Heart left ventricle (tissue), 16 donors: Measurements from ENCODE around the gene C19orf81. TPM values are rescaled to one million over a fixed set of nuclear protein-coding genes. Genes with fewer than 3 reads are reported as not detected.

Experiments used
- ATAC-seq, 4 donors: fragments of 200-7000 bp; cut with Tn5 transposase; one replicate each; pipeline ENCODE4 v1.9.1; 2020 to 2022; ENCODE audit warnings: moderate library complexity in 4 of 4, mild to moderate bottlenecking in 3 of 4, moderate number of reproducible peaks in 1 of 4
- DNase-seq, 5 donors: peaks; one replicate each; pipeline ENCODE4 v3.0.0-alpha.2; 2020
- H3K27ac ChIP-seq, 12 donors: fragments of 200-600 bp; sonication (generic) in 4 of 12; one replicate each; pipeline versions ENCODE4 v1.5.0 to v1.8.0; 2016 to 2022; ENCODE audit warnings: mild to moderate bottlenecking in 2 of 12
- H3K27me3 ChIP-seq, 9 donors: fragments of 200-600 bp; sonication (generic) in 2 of 9; one replicate each; pipeline versions ENCODE4 v1.5.1 to v1.8.0; 2016 to 2022; ENCODE audit warnings: mild to moderate bottlenecking in 3 of 9
- H3K36me3 ChIP-seq, 9 donors: fragments of 200-600 bp; sonication (generic) in 2 of 9; one replicate each; pipeline versions ENCODE4 v1.5.0 to v1.8.0; 2018 to 2022; ENCODE audit warnings: mild to moderate bottlenecking in 2 of 9
- H3K4me1 ChIP-seq, 12 donors: fragments of 200-600 bp; sonication (generic) in 4 of 12; one replicate each; pipeline versions ENCODE4 v1.5.0 to v1.8.0; 2016 to 2022; ENCODE audit warnings: mild to moderate bottlenecking in 3 of 12
- H3K4me3 ChIP-seq, 12 donors: fragments of 200-600 bp; sonication (generic) in 4 of 12; one replicate each; pipeline versions ENCODE4 v1.5.0 to v1.8.0; 2017 to 2022; ENCODE audit warnings: mild to moderate bottlenecking in 9 of 12, moderate library complexity in 4 of 12
- H3K9me3 ChIP-seq, 12 donors: fragments of 200-600 bp; sonication (generic) in 4 of 12; one replicate each; pipeline versions ENCODE4 v1.5.0 to v1.8.0; 2016 to 2022; ENCODE audit warnings: mild to moderate bottlenecking in 1 of 12
- CTCF ChIP-seq, 12 donors: fragments of 200-600 bp; sonication (generic) in 4 of 12; IDR thresholded peaks; one replicate each; pipeline versions ENCODE4 v1.5.0 to v1.8.0; 2018 to 2022; ENCODE audit warnings: antibody characterized with exemption in 12 of 12, mild to moderate bottlenecking in 5 of 12
- POLR2A ChIP-seq, 2 donors: fragments of 450-650 bp; IDR thresholded peaks; one replicate each; pipeline ENCODE4 v1.6.1; 2017; ENCODE audit warnings: antibody characterized with exemption in 2 of 2, mild to moderate bottlenecking in 2 of 2, moderate library complexity in 2 of 2
- WGBS, 4 donors: extraction: QIAGEN DNeasy Blood & Tissue Kit in 2 of 4; methylation state at CpG; one replicate each; pipeline versions ENCODE4 v1.1.5 to v1.1.7; 2013 to 2018; 5-methylcytosine and 5-hydroxymethylcytosine counted together
- intact Hi-C, 10 donors: fragments of 100-400 bp; cut with DNase I; formaldehyde crosslinking; loops; one replicate each; pipeline versions ENCODE4 v1.11.1 to v1.14.2; 2022
- polyA plus RNA-seq, 2 donors: library from polyadenylated mRNA; stranded (reverse); fragments of 200-250 nt; gene quantifications; one replicate each; pipeline ENCODE4 v1.2.3, GENCODE V29; 2013
- total RNA-seq, 9 donors: library from RNA; depleted of rRNA in 2 of 9; stranded (reverse); fragments of >200 nt in 2 of 9; fragmentation: NEBNext Ultra II Directional in 3 of 9; extraction: Animal tissue kit (Norgen Biotek cat#: 25700) in 3 of 9; gene quantifications; one replicate each; pipeline versions ENCODE4 v1.1.0 to v1.2.4, GENCODE V29; 2016 to 2023
- donor health status: ischemic (EF 13 %, LVEDD 7.1; RV severe dilation, severe dysfunction).
- donor health status: healthy with polysubstance abuse.
- donor health status: DM: no; HTN: yes; CAD: no.
- donor health status: DM: no; HTN: no; CAD: no.
- donor health status: ischemic (EF 25% LVEDD 6.9; RV normal size, moderate dysfunction).
- donor health status: ischemic (EF 25% LVEDD 5.7; RV mildly dilated, moderate dysfunction).
- donor health status: healthy.
- donor health status: DM: yes; HTN: yes; CAD: no.
- donor health status: ischemic (EF 35%, LVEDD 5.7; RV mildly dilated, moderate dysfunction).
- donor health status: nonischemic (EF 11% LVEDD 7.7; RV severe dilation, severe dysfunction).
- donor health status: DM: yes; HTN: yes; CAD: no.
- donor health status: PGD.
- donor health status: ischemic (EF 29% LVEDD 5.4; RV normal size, mild dysfunction).
- donor health status: nonischemic (EF 23%, LVEDD 6.1; RV moderate dilation, normal function).

Gene C19orf81
- total and polyA plus RNA-seq, 11 donors = 0.65 to 3.6 (median 1.7) TPM; not detected in 4

- TF ChIP-seq CTCF (IDR thresholded peaks at IDR 0.05) (no peak), POLR2A (IDR thresholded peaks at IDR 0.05) (no peak)
- WGBS, 4 donors = 11 to 13% (median 12%) methylated on average over 23 of the region's 23 CpGs
Observed at GRCh38 chr19:50679177-50680125, 30.2 kb downstream of the C19orf81 start.

DNA sequence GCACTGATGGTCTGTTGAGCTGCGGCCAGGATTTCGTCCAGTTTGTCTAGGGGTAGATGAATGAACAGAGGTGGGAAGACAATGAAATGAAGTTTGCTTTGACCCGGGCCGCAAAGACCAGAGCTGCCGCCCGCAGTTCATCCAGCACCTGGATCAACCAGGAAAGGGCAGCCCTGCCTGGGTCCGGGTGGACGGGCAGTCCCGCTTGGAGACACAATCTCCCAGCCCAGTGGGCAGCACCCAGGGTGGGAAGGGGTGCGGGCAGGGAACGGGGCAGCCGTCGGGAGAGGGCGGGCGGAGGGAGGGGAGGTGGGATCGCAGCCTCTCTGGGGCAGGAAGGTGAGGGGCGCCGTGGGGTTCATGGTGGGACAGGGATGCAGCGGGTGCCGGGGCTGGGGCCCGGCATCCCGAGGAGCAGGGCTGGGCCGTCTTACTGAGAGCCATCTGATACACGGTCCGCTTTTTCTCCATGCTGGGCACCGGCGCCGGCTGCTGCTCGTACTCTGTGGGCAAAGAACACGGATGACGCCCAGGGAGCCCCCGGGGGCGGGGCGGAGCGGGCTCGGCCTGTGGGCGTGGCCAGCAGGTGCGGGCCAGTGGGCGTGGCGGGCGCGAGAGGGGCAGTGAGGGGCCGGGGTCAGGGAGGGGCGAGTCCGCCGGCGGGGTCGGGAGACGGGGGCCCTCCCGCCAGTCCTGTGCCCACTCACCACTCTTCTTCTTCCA, 37.2 kb downstream of the C19orf81 start:
- TF ChIP-seq POLR2A (IDR thresholded peaks at IDR 0.05) (no peak), CTCF (IDR thresholded peaks at IDR 0.05) (no peak)
- ATAC-seq (no peak), DNase-seq (no peak)
- no peak overlapping the region for H3K4me3 ChIP-seq
- peaks cover 10 to 59% (median 34%) of the 10 kb centered on the region in 9 donors for H3K27me3 ChIP-seq
- intact Hi-C loops = no loop called here
- no peaks in the 10 kb centered on the region for H3K36me3 ChIP-seq
- no peaks in the 10 kb centered on the region for H3K4me1 ChIP-seq
- H3K27ac ChIP-seq = no peak overlapping the region
- no peaks in the 10 kb centered on the region for H3K9me3 ChIP-seq
- 23 to 37% (median 25%) methylated on average over 31 to 50 of the region's 50 CpGs for WGBS, 4 donors

More at GRCh38 chr19:50679177-50680125, 30.2 kb downstream of the C19orf81 start:
- H3K9me3 ChIP-seq = peaks cover 0 to 7% (median 0%) of the 10 kb centered on the region in 12 donors
- DNase-seq = peak; percentile 67 to 89 (median 74)
- no peak overlapping the region for H3K27ac ChIP-seq
- ATAC-seq = peak; percentile 77 to 97 (median 94)
- intact Hi-C loops = loop anchor here in 1 of 10 donors (10.0 kb wide), 1 partner anchor 105 kb away; no protein-coding TSS in a partner anchor
- H3K27me3 ChIP-seq = peaks cover 0 to 51% (median 8%) of the 10 kb centered on the region in 9 donors
- no peaks in the 10 kb centered on the region for H3K36me3 ChIP-seq
- H3K4me3 ChIP-seq = no peak overlapping the region
- peaks cover 0 to 3% (median 0%) of the 10 kb centered on the region in 12 donors for H3K4me1 ChIP-seq

GRCh38 chr19:50688766-50689165, 39.5 kb downstream of the C19orf81 start:
- Histone ChIP-seq H3K9me3 (no peaks in the 10 kb centered on the region), H3K4me1 (no peaks in the 10 kb centered on the region), H3K27me3 (peaks cover 16 to 73% (median 49%) of the 10 kb centered on the region in 9 donors), H3K36me3 (no peaks in the 10 kb centered on the region), H3K27ac (no peak overlapping the region), H3K4me3 (no peak overlapping the region)
- DNase-seq (no peak), ATAC-seq (no peak)
- 55 to 65% (median 59%) methylated on average over 13 to 19 of the region's 19 CpGs for WGBS, 4 donors
- intact Hi-C loops = no loop called here
- TF ChIP-seq CTCF (IDR thresholded peaks at IDR 0.05) = no peak

- H3K27ac ChIP-seq = no peak overlapping the region
- no peak overlapping the region for H3K4me3 ChIP-seq
- H3K36me3 ChIP-seq = no peaks in the 10 kb centered on the region
- TF ChIP-seq CTCF (IDR thresholded peaks at IDR 0.05) (no peak), POLR2A (IDR thresholded peaks at IDR 0.05) (no peak)
- H3K27me3 ChIP-seq = peaks cover 21 to 75% (median 54%) of the 10 kb centered on the region in 9 donors
- DNase-seq (no peak), ATAC-seq (no peak)
- intact Hi-C loops = no loop called here
- H3K9me3 ChIP-seq = no peaks in the 10 kb centered on the region
- peaks cover 0 to 9% (median 0%) of the 10 kb centered on the region in 12 donors for H3K4me1 ChIP-seq
- WGBS, 4 donors = 68 to 77% (median 75%) methylated on average over 7 of the region's 7 CpGs
Observed at GRCh38 chr19:50690439-50690838, 41.2 kb downstream of the C19orf81 start.
